ENCODE data around the gene MAPRE3. TPM values are rescaled to one million over a fixed set of nuclear protein-coding genes. Genes with fewer than 3 reads are reported as not detected.

Gene MAPRE3
- total RNA-seq, 4 donors from 2014 or later, result 16.8 to 64.7 (median 32.9) TPM

GRCh38 chr2:27025281-27025800, 54.9 kb downstream of the MAPRE3 start:
- DNase-seq, result no peak
- Histone ChIP-seq H3K4me1 (peaks cover 7 to 18% (median 17%) of the 10 kb centered on the region in 4 donors), H3K36me3 (no peaks in the 10 kb centered on the region), H3K27me3 (no peaks in the 10 kb centered on the region), H3K9me3 (no peaks in the 10 kb centered on the region), H3K4me3 (no peak overlapping the region), H3K27ac (no peak overlapping the region)
- 94% methylated on average over 7 of the region's 13 CpGs; no CpG with 5 or more reads in 1 of the 2 donors for WGBS, 2 donors (ENCODE audit: low coverage in 1 of 2)
- intact Hi-C loops (cut with DNase I; ENCODE audit: low total_unique reads), result no loop called here
- TF ChIP-seq CTCF (IDR thresholded peaks at IDR 0.05) (no peak), POLR2AphosphoS5 (IDR thresholded peaks at IDR 0.05) (no peak), POLR2A (IDR thresholded peaks at IDR 0.05) (no peak), EP300 (IDR thresholded peaks at IDR 0.05; ENCODE audit: low read depth) (no peak)
- in situ Hi-C loops (cut with MboI; ENCODE audit: low pct_ligation_motif_present in 1 of 4, low pct_unique_long_range_greater_than_20kb in 1 of 4, low sequenced_read_pairs in 3 of 4), result no loop called here

GRCh38 chr2:27025861-27026851, 55.7 kb downstream of the MAPRE3 start:
- Histone ChIP-seq H3K36me3 (no peaks in the 10 kb centered on the region), H3K4me1 (peaks cover 7 to 17% (median 10%) of the 10 kb centered on the region in 4 donors), H3K27me3 (no peaks in the 10 kb centered on the region), H3K4me3 (no peak overlapping the region), H3K27ac (no peak overlapping the region), H3K9me3 (no peaks in the 10 kb centered on the region)
- 94 to 95% methylated on average over 3 to 19 of the region's 24 CpGs for WGBS, 2 donors (ENCODE audit: low coverage in 1 of 2)
- in situ Hi-C loops (cut with MboI; ENCODE audit: low pct_ligation_motif_present in 1 of 4, low pct_unique_long_range_greater_than_20kb in 1 of 4, low sequenced_read_pairs in 3 of 4), result no loop called here
- intact Hi-C loops (cut with DNase I; ENCODE audit: low total_unique reads), result no loop called here
- no peak for DNase-seq
- TF ChIP-seq EP300 (IDR thresholded peaks at IDR 0.05; ENCODE audit: low read depth) (no peak), POLR2A (IDR thresholded peaks at IDR 0.05) (no peak), CTCF (IDR thresholded peaks at IDR 0.05) (no peak), POLR2AphosphoS5 (IDR thresholded peaks at IDR 0.05) (no peak)

GRCh38 chr2:27027211-27027651, 56.8 kb downstream of the MAPRE3 start:
- no peaks in the 10 kb centered on the region for H3K9me3 ChIP-seq
- peaks cover under 1 to 7% (median 4%) of the 10 kb centered on the region in 4 donors for H3K4me1 ChIP-seq
- no peak for DNase-seq
- in situ Hi-C loops (cut with MboI; ENCODE audit: low pct_ligation_motif_present in 1 of 4, low pct_unique_long_range_greater_than_20kb in 1 of 4, low sequenced_read_pairs in 3 of 4), result no loop called here
- WGBS, 2 donors (ENCODE audit: low coverage in 1 of 2), result 80 to 92% methylated on average over 2 to 10 of the region's 10 CpGs
- intact Hi-C loops (cut with DNase I; ENCODE audit: low total_unique reads), result no loop called here
- no peaks in the 10 kb centered on the region for H3K36me3 ChIP-seq
- no peaks in the 10 kb centered on the region for H3K27me3 ChIP-seq
- TF ChIP-seq CTCF (IDR thresholded peaks at IDR 0.05), result no peak
- no peak for TF ChIP-seq EP300 (IDR thresholded peaks at IDR 0.05; ENCODE audit: low read depth)
- no peak for TF ChIP-seq POLR2A (IDR thresholded peaks at IDR 0.05)
- TF ChIP-seq POLR2AphosphoS5 (IDR thresholded peaks at IDR 0.05), result no peak
- H3K4me3 ChIP-seq, result no peak overlapping the region
- H3K27ac ChIP-seq, result no peak overlapping the region

- Histone ChIP-seq H3K27me3 (no peaks in the 10 kb centered on the region), H3K36me3 (no peaks in the 10 kb centered on the region), H3K4me3 (no peak overlapping the region), H3K9me3 (no peaks in the 10 kb centered on the region), H3K4me1 (peaks cover 4 to 15% (median 13%) of the 10 kb centered on the region in 4 donors), H3K27ac (no peak overlapping the region)
- intact Hi-C loops (cut with DNase I; ENCODE audit: low total_unique reads) (no loop called here), in situ Hi-C loops (cut with MboI; ENCODE audit: low pct_ligation_motif_present in 1 of 4, low pct_unique_long_range_greater_than_20kb in 1 of 4, low sequenced_read_pairs in 3 of 4) (no loop called here)
- no peak for TF ChIP-seq CTCF (IDR thresholded peaks at IDR 0.05)
- no peak for TF ChIP-seq POLR2A (IDR thresholded peaks at IDR 0.05)
- no peak for TF ChIP-seq POLR2AphosphoS5 (IDR thresholded peaks at IDR 0.05)
- TF ChIP-seq EP300 (IDR thresholded peaks at IDR 0.05; ENCODE audit: low read depth), result no peak
- no peak for DNase-seq
- WGBS, 2 donors (ENCODE audit: low coverage in 1 of 2), result 93% methylated on average over 2 of the region's 2 CpGs; no CpG with 5 or more reads in 1 of the 2 donors
Measured at GRCh38 chr2:27029051-27029450, 58.6 kb downstream of the MAPRE3 start.

Measured in transverse colon (tissue), 4 donors.